D721Med (cell line): ENCODE results near the gene FCN1.
"Not testable (repeated sequence)": the region's sequence is repeated elsewhere in the genome, so short reads cannot be mapped to it uniquely, and the experiment has no call there.

Experiments used
- DNase-seq: peaks from one replicate; pipeline ENCODE4 v3.0.0; 2011; ENCODE audit warnings: low spot score; ENCODE audit not compliant: insufficient read length
- FAIRE-seq: peaks from 2 replicates; lab custom pipeline; 2011; peaks lifted over from hg19 to GRCh38; lab: Jason Lieb, UNC
- TF ChIP-seq, protein P1 (sequence below): IDR thresholded peaks from 2 replicates; pipeline ENCODE4 v1.5.1; 2012; ENCODE audit warnings: mild to moderate bottlenecking, control low read depth; ENCODE audit not compliant: insufficient read depth; ENCODE audit errors: missing control alignments

Gene FCN1

DNA sequence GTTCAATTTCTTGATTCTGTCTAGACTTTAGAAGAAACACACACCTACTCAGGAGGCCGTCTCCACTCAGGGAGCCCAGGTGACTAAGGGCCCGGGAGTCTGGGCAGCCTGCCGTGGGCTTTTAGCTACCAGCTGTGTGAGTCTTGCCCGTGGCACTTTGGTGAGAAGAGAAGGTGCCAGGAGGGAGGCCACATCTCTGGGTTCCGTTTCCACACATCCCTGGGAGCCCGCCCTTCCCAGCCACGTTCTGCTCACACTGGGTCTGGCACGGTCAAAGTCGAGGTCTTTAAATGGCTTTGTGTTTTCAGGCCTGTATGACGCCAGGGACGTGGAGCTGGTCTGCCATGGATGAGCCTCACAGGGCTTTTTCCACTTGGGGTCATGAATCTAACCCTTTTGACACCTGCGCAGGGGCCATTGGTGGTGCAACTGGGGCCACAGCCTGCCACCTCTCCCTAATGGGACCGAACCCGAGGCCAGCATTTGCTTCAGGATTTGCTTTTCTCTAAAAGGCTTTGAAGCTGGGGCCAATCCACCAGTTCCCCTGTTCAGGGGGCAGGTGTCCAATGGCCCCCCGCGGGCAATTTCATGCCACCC lies 54.3 kb downstream of the FCN1 start:
- no peak for FAIRE-seq
- TF ChIP-seq, protein P1, sequence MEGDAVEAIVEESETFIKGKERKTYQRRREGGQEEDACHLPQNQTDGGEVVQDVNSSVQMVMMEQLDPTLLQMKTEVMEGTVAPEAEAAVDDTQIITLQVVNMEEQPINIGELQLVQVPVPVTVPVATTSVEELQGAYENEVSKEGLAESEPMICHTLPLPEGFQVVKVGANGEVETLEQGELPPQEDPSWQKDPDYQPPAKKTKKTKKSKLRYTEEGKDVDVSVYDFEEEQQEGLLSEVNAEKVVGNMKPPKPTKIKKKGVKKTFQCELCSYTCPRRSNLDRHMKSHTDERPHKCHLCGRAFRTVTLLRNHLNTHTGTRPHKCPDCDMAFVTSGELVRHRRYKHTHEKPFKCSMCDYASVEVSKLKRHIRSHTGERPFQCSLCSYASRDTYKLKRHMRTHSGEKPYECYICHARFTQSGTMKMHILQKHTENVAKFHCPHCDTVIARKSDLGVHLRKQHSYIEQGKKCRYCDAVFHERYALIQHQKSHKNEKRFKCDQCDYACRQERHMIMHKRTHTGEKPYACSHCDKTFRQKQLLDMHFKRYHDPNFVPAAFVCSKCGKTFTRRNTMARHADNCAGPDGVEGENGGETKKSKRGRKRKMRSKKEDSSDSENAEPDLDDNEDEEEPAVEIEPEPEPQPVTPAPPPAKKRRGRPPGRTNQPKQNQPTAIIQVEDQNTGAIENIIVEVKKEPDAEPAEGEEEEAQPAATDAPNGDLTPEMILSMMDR, result no peak
- DNase-seq, result no peak

DNA sequence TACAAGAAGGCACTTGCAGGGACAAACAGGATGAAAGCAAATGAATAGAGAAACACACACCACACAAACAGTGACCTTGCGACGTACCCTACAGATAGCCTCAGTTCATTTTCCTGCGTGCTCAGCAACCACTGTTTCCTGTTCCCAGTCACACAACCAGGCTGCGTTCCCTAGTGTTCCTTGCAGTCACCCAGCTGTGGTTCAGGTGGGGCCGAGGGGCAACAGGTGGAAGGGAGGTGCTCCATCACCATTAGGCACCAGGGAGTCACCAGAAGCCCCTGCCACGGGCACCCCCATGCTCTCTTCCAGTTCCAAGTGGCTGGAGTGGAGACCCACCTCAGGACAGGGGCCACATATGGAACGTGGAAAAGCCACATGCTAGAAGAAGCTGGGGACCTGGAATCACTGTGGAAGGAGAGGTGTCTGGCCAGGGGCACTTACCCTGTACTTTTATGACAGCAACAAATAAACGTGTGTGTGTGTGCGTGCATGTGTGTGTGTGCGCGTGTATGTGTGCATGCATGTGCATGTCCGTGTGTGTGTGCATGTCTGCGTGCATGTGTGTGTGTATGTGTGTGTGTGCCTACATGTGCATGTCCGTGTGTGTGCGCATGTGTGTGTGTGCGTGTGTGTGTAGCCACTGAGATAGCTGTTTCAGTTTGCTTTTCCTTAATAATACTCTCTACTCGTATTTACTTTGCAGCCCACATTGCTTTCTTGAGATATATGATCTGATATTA lies 55.9 kb downstream of the FCN1 start:
- TF ChIP-seq, protein P1, result no peak
- FAIRE-seq (no peak), DNase-seq (no peak)

DNA sequence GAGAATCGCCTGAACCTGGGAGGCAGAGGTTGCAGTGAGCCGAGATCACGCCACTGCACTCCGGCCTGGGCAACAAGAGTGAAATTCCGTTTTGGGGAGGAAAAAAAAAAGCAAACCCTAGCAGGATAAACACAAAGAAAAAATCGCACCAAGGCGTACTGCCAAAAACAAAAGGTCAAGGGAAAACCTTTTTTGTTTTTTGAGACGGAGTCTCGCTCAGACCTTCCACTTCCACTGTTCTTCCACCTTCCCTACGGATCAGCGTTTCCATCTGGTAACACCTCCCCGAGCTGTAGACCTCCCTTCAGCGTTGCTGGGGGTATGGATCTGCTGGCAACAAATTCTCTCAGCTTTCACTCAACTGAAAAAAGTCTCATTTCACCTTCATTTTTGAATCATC lies 57.2 kb downstream of the FCN1 start:
- FAIRE-seq (no peak), DNase-seq (no peak)
- TF ChIP-seq, protein P1, result no peak

DNA sequence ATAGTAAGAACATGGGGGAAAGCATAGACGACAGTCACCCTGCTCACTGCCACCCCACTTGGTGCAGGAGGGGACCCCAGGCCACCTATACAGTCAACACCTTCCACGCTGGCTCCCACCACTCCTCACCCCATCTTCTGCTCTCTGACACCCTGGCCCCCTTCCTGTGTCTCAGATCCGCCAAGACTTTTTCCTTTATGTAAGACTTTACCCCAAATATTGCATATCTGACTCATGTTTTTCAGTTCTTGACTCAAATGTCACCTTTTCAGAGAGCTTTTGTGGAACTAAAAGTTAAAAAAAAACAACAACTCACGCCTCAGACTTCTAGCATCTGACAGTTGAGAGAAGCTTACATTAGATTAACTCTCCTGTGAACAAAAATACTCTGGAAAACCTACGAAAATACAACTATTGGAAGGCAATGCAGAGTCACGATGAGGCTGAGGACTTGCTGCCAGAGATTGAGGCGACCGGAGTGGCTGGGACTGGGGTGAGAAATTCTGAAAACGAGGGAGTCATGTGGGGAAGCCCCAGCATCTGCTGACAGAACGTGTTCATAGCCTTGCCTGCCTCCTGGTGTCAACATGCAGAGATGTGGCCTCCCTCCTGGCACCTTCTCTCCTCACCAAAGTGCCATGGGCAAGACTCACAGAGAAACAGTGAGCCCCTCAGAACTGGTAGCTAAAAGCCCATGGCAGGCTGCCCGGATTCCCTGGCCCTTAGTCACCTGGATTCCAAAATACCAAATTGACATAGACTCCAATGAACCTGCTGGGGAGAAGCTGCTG lies 59.5 kb downstream of the FCN1 start:
- DNase-seq (no peak), FAIRE-seq (no peak)
- TF ChIP-seq, protein P1, result no peak

DNA sequence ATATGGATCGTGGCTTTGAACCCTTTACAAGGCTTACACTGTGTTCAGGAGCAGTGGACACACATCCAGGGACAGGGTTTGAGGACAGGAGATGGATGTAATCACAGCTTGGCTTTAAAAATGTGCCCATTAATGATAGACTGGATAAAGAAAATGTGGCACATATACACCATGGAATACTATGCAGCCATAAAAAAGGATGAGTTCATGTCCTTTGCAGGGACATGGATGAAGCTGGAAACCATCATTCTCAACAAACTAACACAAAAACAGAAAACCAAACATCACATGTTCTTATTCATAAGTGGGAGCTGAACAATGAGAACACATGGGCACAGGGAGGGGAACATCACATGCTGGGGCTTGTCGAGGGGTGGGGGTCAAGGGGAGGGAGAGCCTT lies 60.3 kb downstream of the FCN1 start:
- FAIRE-seq, DNase-seq: not testable (repeated sequence)

DNA sequence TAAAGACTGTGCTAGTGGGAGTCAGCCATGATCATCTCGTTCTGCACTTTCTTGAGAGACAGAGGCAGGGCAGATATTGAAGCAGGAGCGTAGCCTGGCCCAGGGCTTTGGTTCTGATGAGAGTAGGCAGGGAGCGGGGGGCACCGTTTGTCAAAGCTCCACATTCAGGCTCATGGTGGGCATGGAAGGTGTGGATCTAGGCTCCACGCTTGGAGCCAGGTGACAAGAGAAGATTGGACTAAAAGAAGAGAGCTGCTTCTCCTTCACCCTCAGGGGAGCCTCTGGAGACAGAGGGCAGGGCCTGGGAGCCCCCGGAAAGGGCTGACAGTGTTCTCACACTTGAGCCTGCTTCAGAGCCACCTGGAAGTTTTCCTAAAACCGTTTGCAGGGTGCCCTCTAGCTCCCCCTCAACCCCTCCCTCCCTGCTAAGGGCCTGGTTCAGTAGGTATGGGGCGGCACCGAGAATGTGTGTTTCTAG lies 61.8 kb downstream of the FCN1 start:
- DNase-seq, result no peak
- no peak for FAIRE-seq
- TF ChIP-seq, protein P1, result no peak
